Osteoblast (primary cell): ENCODE data around the gene C18orf32. TPM values are rescaled to one million over a fixed set of nuclear protein-coding genes. Genes with fewer than 3 reads are reported as not detected.

Experiments
- DNase-seq: peaks from one replicate; pipeline ENCODE4 v3.0.0; 2011; ENCODE audit warnings: low spot score, mixed read lengths; ENCODE audit not compliant: insufficient read length; ENCODE audit errors: missing footprints
- H2AFZ ChIP-seq: 2 replicates; pipeline ENCODE4 v1.6.0; 2011; ENCODE audit warnings: mild to moderate bottlenecking, low read length
- H3K27ac ChIP-seq: 2 replicates; pipeline ENCODE4 v1.5.1; 2011; ENCODE audit warnings: mild to moderate bottlenecking, low read depth, low read length, moderate library complexity
- H3K27me3 ChIP-seq: 2 replicates; pipeline ENCODE4 v1.6.0; 2012; ENCODE audit warnings: mild to moderate bottlenecking, control low read depth, inconsistent platforms, low read length, moderate library complexity; ENCODE audit not compliant: insufficient read depth
- H3K36me3 ChIP-seq: 2 replicates; pipeline ENCODE4 v1.5.1; 2011; ENCODE audit warnings: mild to moderate bottlenecking, low read length, control low read depth, moderate library complexity; ENCODE audit not compliant: insufficient read depth
- H3K4me1 ChIP-seq: 2 replicates; pipeline ENCODE4 v1.5.1; 2011; ENCODE audit warnings: mild to moderate bottlenecking, low read length, control low read depth, moderate library complexity; ENCODE audit not compliant: insufficient read depth
- H3K4me2 ChIP-seq: 2 replicates; pipeline ENCODE4 v1.6.0; 2011; ENCODE audit warnings: mild to moderate bottlenecking, low read length; ENCODE audit not compliant: insufficient read depth
- H3K4me3 ChIP-seq: fragments of 200-600 bp; sonication (generic); 3 replicates; pipeline ENCODE4 v1.5.1; 2012; ENCODE audit warnings: mild to moderate bottlenecking, low read length, inconsistent platforms; ENCODE audit not compliant: insufficient read depth
- H3K79me2 ChIP-seq: 2 replicates; pipeline ENCODE4 v1.6.0; 2012; ENCODE audit warnings: mild to moderate bottlenecking, low read length, control low read depth, inconsistent platforms; ENCODE audit not compliant: insufficient read depth
- H3K9me3 ChIP-seq: 2 replicates; pipeline ENCODE4 v1.5.1; 2011; ENCODE audit warnings: low read depth, low read length, control low read depth
- H4K20me1 ChIP-seq: 2 replicates; pipeline ENCODE4 v1.6.0; 2012; ENCODE audit warnings: mild to moderate bottlenecking, low read length, control low read depth; ENCODE audit not compliant: insufficient read depth
- CTCF ChIP-seq: IDR thresholded peaks from 2 replicates; pipeline ENCODE4 v1.5.1; 2011; ENCODE audit warnings: mild to moderate bottlenecking, low read depth, low read length, moderate library complexity; ENCODE audit errors: extremely low read depth
- total RNA-seq: library from RNA; depleted of rRNA; stranded (reverse); fragments of >200 nt; gene quantifications from 2 replicates; pipeline ENCODE4 v1.2.3, GENCODE V29; 2012

Gene C18orf32
- total RNA-seq, 1 donor, result 16.6 TPM

- Histone ChIP-seq H4K20me1 (peaks cover 18% of the 10 kb centered on the region), H3K79me2 (peaks cover 66% of the 10 kb centered on the region), H3K4me2 (no peak overlapping the region), H3K4me3 (no peak overlapping the region), H3K4me1 (no peaks in the 10 kb centered on the region), H3K27ac (no peak overlapping the region), H3K9me3 (no peaks in the 10 kb centered on the region), H2AFZ (no peak overlapping the region), H3K36me3 (no peaks in the 10 kb centered on the region), H3K27me3 (no peaks in the 10 kb centered on the region)
- TF ChIP-seq CTCF, result no peak
- no peak for DNase-seq
Measured at GRCh38 chr18:49441338-49441938, 45.6 kb downstream of the C18orf32 start.

GRCh38 chr18:49435170-49435569 lies 51.9 kb downstream of the C18orf32 start:
- Histone ChIP-seq H3K4me1 (no peaks in the 10 kb centered on the region), H3K79me2 (peaks cover 61% of the 10 kb centered on the region), H4K20me1 (peaks cover 8% of the 10 kb centered on the region), H3K27me3 (no peaks in the 10 kb centered on the region), H3K27ac (no peak overlapping the region), H3K4me2 (no peak overlapping the region), H3K4me3 (no peak overlapping the region), H2AFZ (no peak overlapping the region), H3K36me3 (no peaks in the 10 kb centered on the region), H3K9me3 (no peaks in the 10 kb centered on the region)
- no peak for TF ChIP-seq CTCF
- no peak for DNase-seq

- H2AFZ ChIP-seq, result no peak overlapping the region
- no peak overlapping the region for H3K27ac ChIP-seq
- no peaks in the 10 kb centered on the region for H3K4me1 ChIP-seq
- H3K79me2 ChIP-seq, result peaks cover 44% of the 10 kb centered on the region
- no peaks in the 10 kb centered on the region for H3K27me3 ChIP-seq
- TF ChIP-seq CTCF, result no peak
- DNase-seq, result no peak
- H3K4me3 ChIP-seq, result no peak overlapping the region
- no peak overlapping the region for H3K4me2 ChIP-seq
- peaks cover 2% of the 10 kb centered on the region for H3K36me3 ChIP-seq
- H4K20me1 ChIP-seq, result peaks cover 2% of the 10 kb centered on the region
- H3K9me3 ChIP-seq, result no peaks in the 10 kb centered on the region
Measured at GRCh38 chr18:49432602-49433001, 54.4 kb downstream of the C18orf32 start.

GRCh38 chr18:49431165-49431962 lies 55.7 kb downstream of the C18orf32 start:
- no peak for TF ChIP-seq CTCF
- H4K20me1 ChIP-seq, result peaks cover 2% of the 10 kb centered on the region
- H3K27me3 ChIP-seq, result no peaks in the 10 kb centered on the region
- no peaks in the 10 kb centered on the region for H3K9me3 ChIP-seq
- no peaks in the 10 kb centered on the region for H3K4me1 ChIP-seq
- no peak for DNase-seq
- no peak overlapping the region for H3K4me2 ChIP-seq
- no peak overlapping the region for H3K27ac ChIP-seq
- no peak overlapping the region for H3K4me3 ChIP-seq
- peaks cover 2% of the 10 kb centered on the region for H3K36me3 ChIP-seq
- H3K79me2 ChIP-seq, result peaks cover 36% of the 10 kb centered on the region
- H2AFZ ChIP-seq, result no peak overlapping the region
